HG02943 (cell line): Measurements from ENCODE around the gene RFTN1.

ENCODE experiments used
- ATAC-seq: cut with Tn5 transposase; IDR thresholded peaks from one replicate; pipeline ENCODE4 v1.9.1; 2021; ENCODE audit warnings: mild to moderate bottlenecking, low read depth, moderate library complexity; ENCODE audit not compliant: unreplicated experiment

Gene RFTN1

DNA sequence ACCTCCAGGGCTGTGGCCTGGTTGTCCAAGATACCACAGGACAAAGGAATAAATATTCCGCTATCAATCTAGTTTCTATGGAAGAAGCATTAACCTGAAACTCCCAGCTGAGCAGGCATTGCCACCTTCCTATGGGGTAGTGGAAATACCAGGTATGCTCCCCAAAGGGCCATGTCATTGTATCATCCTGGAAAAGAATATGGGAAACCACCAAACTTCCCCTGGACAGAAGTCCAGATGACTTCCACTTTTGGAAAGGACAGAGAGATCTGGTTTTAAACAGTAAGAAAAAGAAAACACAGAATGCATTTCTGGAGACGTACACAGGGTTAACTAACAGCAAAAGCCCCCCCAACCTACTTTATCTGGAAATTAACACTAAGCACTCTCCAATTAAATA is 100.2 kb downstream of the RFTN1 start:
- ATAC-seq = no peak

- ATAC-seq = no peak
Measured at GRCh38 chr3:16412192-16412800, 101.2 kb downstream of the RFTN1 start.

GRCh38 chr3:16411441-16411840 is 102.1 kb downstream of the RFTN1 start:
- ATAC-seq = no peak

DNA sequence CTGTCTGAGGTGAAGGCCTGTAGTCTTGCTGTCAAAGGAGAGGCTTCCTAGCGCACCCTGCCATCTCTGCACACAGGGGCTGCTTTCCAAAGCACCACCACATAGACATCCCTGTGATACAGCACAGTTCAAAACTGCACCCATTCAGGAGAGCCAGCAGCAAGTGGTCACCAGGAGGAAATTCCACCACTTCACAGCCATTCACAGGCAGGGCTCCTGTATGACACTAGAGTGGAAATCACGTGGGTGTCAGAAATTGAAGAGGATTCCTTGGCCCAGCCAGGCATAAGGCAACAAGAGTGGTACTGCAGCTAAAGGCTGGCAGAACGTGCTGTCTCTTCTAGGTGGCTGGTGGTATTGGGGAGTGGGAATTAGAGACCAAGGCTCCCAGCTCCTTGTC is 102.8 kb downstream of the RFTN1 start:
- ATAC-seq = no peak

DNA sequence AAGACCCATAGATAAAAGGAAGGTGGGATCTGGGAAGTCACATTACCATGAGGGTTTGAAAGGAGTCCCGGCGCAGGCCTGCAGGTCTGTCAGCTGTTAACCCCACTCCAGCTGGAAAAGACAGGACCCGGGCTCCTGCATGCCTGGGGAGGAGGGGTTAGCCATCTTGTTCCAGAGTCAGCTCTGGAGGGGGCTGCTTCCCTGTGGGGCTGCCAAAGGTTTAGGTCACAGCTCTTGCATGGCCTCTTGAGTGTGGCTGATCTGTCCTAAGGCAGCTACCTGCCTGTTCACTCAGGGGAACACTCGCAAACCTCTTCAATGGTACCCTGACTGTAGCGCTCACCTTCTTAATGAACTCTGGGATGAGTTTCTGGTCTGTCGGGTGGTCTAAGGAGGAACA is 104.5 kb downstream of the RFTN1 start:
- no peak for ATAC-seq

DNA sequence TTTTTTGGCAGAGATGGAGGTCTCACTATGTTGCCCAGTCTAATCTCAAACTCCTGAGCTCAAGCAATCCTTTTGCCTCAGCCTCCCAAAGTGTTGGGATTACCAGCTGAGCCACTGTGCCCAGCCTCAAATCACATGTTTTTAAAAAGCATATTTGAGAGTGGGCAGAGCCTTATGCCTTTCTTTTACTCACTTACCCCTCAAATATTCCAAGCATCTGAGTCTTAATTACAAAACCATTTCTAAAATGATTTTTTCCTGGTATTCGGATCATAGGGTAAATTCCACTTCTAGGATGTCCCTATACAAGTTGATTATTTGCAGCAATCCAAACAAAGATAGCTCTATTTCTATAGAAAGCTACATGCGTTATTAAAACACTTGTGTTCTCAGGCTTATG is 106.1 kb downstream of the RFTN1 start:
- ATAC-seq = no peak

GRCh38 chr3:16406579-16406978 is 106.9 kb downstream of the RFTN1 start:
- no peak for ATAC-seq

DNA sequence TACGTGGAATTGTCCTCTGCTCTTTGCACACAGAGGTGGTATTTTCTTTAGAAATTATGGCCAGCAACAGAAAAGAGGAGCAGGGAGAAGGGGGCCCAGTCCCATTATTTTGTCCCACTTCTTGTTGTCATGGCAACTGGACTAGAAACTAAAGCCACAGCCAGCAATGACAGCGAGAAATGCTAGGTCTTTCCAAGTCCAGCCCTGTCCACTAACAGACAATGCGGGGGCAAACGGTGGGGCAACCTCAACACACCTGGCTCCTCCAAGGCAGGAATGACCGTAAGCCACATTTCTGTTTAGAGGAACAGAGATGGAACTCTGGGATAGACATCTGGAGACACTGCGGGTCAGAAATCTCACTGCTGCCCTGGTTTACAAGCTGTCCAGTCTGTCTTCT is 107.3 kb downstream of the RFTN1 start:
- no peak for ATAC-seq

DNA sequence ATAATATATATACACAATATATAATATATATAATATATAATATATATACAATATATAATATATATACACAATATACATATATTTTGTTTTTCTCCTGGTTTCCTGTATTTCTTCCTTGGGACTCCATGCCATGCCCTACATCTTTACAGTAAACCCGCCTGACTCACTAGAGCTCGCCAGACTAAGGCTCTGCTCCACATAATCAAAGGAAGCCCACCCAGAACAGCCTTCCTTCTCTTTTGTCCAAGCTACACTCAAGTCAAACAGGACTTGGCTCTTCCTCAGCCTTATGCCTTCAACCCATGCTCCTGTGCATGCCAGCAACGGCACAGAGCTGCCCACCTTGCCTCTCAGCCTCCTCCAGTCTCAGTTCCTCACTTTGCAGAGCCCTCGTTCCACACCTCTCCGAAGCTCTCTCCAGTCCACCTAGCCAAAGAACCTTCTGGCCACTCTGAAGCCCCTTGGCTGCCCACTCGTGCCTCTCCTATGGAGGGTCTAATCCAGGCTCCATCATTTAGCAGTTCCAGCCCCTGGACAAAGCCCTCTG is 109.1 kb downstream of the RFTN1 start:
- ATAC-seq = no peak

DNA sequence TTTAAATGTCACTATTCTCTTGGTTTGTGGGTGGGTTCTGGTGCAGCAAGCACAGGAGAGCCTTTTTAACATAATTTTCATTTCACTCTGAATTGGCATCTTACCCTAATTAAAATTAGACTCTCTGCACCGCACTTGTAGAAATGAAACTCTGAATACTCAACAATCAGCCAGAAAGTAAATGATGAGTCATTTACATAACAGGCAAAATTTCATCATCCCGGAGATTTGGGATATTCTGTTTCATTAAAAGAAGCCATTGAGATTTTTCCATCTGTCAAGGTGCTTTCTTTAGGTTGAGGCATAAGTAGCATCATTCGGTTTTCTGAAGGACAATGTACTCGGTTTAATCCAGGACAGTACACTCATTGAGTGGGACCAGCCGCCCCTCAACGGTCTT is 111.0 kb downstream of the RFTN1 start:
- ATAC-seq = no peak

- no peak for ATAC-seq
Measured at GRCh38 chr3:16401273-16401672, 112.2 kb downstream of the RFTN1 start.

- ATAC-seq = no peak
Measured at GRCh38 chr3:16400106-16400931, 113.2 kb downstream of the RFTN1 start.

DNA sequence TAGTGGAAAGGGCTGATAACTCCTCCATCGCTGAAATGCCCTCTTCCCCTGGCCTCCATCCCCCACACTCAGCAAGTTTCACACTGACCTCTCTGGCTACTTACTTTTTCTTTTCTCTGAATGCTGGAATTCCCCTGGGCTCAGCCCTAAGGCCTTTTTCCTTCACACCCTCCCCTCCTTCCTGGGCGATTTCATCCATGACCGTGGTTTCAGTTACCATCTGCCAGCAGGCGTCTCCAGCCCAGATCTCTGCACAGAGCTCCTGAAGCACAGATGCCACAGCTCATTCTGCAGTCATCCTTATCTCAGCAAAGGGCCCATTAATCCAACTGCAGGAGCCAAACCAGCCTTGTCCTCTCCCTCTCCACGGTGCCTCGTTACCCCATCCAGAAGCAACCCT is 114.0 kb downstream of the RFTN1 start:
- ATAC-seq = no peak

- no peak for ATAC-seq
Measured at GRCh38 chr3:16398648-16399047, 114.9 kb downstream of the RFTN1 start.

GRCh38 chr3:16396202-16396601 is 117.3 kb downstream of the RFTN1 start:
- ATAC-seq = no peak

- ATAC-seq = no peak
Measured at GRCh38 chr3:16395212-16395611, 118.3 kb downstream of the RFTN1 start.

DNA sequence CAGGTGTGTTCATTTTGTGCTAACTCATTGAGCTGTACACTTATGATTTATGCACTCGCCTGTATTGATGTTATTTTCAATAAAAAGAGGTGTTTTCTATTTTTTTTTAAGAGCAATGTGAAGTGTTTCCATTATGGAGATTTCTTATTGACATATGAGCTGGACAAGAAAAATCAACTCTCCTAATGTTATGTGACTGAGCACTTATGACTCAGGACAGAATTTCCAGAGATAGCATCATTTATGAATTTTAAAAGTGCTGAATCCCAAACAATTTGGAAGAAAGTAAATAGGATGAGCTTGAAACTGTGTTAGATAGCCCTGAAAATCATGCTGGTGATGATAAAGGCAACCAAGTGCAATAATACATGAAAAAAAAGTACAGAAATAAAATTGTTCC is 118.9 kb downstream of the RFTN1 start:
- ATAC-seq = no peak

GRCh38 chr3:16392717-16393116 is 120.8 kb downstream of the RFTN1 start:
- ATAC-seq = no peak

- no peak for ATAC-seq
Measured at GRCh38 chr3:16392065-16392464, 121.4 kb downstream of the RFTN1 start.

DNA sequence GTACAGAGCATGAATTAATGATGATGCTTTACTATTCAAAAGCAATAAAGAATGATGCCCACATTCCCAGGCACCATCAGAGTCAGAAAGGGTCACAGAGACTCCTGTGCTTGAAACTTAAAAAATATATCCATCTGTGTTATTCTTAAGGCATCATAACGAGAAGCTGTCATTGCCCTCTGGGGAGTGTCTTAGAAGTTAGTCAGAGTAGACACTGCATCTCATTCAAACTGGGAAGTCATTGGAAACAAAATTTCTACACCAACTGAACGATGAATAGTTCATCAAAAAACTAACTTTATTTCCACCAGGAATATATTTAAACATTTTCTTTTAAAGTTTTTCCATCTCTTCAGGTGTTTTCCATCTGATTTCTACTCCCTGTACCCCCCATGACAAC is 122.9 kb downstream of the RFTN1 start:
- ATAC-seq = no peak

DNA sequence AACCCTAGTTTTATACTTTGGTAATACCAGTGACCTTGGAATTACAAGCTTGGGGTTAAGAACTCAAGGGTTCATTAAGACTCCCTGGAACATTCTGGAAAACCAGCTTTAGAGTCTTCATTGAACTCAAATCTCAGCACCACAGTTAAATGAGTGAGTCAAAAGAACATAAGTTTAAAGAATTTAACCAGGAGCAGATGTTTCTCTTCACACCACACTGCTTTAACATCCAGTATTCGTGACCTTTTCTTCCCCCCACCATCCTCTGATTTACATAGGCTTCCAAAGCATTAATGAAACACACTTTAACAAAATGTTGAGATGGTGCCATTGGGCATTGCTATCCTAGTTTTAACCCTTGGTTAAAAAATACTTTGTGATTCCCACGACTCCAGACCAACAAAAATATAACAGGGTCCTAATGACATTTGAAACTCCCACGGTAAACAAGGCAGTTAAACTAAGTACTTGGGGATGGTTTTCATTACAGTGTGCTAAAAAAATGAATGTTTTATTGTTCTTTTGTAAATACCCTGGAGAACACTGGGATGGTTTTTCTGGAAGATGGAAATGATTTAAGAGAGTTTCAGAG is 124.6 kb downstream of the RFTN1 start:
- ATAC-seq = no peak

DNA sequence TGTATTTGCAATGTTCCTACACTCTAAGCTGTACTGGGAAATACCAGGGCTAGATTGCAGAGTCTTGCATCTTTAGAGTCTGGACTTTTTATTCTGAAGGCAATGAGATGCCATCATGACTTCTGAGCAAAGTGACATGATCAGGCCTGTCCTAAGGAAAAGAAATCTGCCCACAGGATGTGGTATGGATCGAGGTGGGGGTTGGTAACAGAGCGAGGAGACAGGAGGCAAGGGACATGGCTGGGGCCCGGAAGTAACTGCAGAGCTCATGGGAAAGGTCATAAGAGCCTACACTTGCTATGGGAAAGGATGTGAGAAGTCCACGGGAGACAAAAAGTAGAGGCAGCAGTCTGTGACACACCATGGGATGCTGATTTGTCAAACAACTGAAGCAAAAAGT is 126.9 kb downstream of the RFTN1 start:
- ATAC-seq = no peak
